KMS-11 (cell line): Measurements from ENCODE around the gene RUNX3.

Experiments used
- H2AFZ ChIP-seq: fragments of 200-600 bp; sonication (generic); 2 replicates; pipeline ENCODE4 v1.6.1; 2016; ENCODE audit warnings: antibody characterized with exemption, mixed run types, low read depth
- H3K27ac ChIP-seq: fragments of 200-600 bp; sonication (generic); 2 replicates; pipeline ENCODE4 v1.6.1; 2016; ENCODE audit warnings: mild to moderate bottlenecking, mixed run types
- H3K27me3 ChIP-seq: fragments of 200-600 bp; sonication (generic); 2 replicates; pipeline ENCODE4 v1.6.1; 2017; ENCODE audit warnings: mild to moderate bottlenecking, low read depth, mixed run types, moderate library complexity; ENCODE audit not compliant: insufficient read depth
- H3K36me3 ChIP-seq: fragments of 200-600 bp; sonication (generic); 2 replicates; pipeline ENCODE4 v1.6.1; 2017; ENCODE audit warnings: mild to moderate bottlenecking, mixed run types; ENCODE audit not compliant: insufficient read depth
- H3K4me1 ChIP-seq: fragments of 200-600 bp; sonication (generic); 2 replicates; pipeline ENCODE4 v1.6.1; 2016; ENCODE audit warnings: mild to moderate bottlenecking, low read depth, mixed run types; ENCODE audit not compliant: poor library complexity, severe bottlenecking
- H3K4me2 ChIP-seq: fragments of 200-600 bp; sonication (generic); 2 replicates; pipeline ENCODE4 v1.7.0; 2016; ENCODE audit warnings: mild to moderate bottlenecking, mixed run types
- H3K4me3 ChIP-seq: fragments of 200-600 bp; sonication (generic); IDR thresholded peaks from 2 replicates; pipeline ENCODE4 v1.6.1; 2017; ENCODE audit warnings: low read depth, low read length, mixed read lengths; ENCODE audit not compliant: insufficient read depth
- H3K79me2 ChIP-seq: fragments of 200-600 bp; sonication (generic); 2 replicates; pipeline ENCODE4 v1.6.1; 2016; ENCODE audit warnings: low read depth, mixed run types; ENCODE audit not compliant: insufficient read depth
- H3K9ac ChIP-seq: fragments of 200-600 bp; sonication (generic); 2 replicates; pipeline ENCODE4 v1.6.1; 2016; ENCODE audit warnings: mild to moderate bottlenecking, mixed run types
- H4K20me1 ChIP-seq: fragments of 200-600 bp; sonication (generic); 2 replicates; pipeline ENCODE4 v1.6.1; 2016; ENCODE audit warnings: mild to moderate bottlenecking, mixed run types; ENCODE audit not compliant: insufficient read depth
- TF ChIP-seq, protein P1 (sequence below): fragments of 200-600 bp; sonication (generic); conservative IDR thresholded peaks from 2 replicates; pipeline ENCODE4 v1.6.1; 2017; ENCODE audit warnings: low read depth, mild to moderate bottlenecking, antibody characterized with exemption, low read length, moderate library complexity, mixed read lengths

The RUNX3 gene

GRCh38 chr1:24868016-24868875 is 61.8 kb downstream of the RUNX3 start:
- no peak overlapping the region for H3K4me3 ChIP-seq
- no peak overlapping the region for H3K27ac ChIP-seq
- no peaks in the 10 kb centered on the region for H4K20me1 ChIP-seq
- H2AFZ ChIP-seq: no peak overlapping the region
- no peak overlapping the region for H3K4me2 ChIP-seq
- H3K79me2 ChIP-seq: no peaks in the 10 kb centered on the region
- TF ChIP-seq, protein P1, sequence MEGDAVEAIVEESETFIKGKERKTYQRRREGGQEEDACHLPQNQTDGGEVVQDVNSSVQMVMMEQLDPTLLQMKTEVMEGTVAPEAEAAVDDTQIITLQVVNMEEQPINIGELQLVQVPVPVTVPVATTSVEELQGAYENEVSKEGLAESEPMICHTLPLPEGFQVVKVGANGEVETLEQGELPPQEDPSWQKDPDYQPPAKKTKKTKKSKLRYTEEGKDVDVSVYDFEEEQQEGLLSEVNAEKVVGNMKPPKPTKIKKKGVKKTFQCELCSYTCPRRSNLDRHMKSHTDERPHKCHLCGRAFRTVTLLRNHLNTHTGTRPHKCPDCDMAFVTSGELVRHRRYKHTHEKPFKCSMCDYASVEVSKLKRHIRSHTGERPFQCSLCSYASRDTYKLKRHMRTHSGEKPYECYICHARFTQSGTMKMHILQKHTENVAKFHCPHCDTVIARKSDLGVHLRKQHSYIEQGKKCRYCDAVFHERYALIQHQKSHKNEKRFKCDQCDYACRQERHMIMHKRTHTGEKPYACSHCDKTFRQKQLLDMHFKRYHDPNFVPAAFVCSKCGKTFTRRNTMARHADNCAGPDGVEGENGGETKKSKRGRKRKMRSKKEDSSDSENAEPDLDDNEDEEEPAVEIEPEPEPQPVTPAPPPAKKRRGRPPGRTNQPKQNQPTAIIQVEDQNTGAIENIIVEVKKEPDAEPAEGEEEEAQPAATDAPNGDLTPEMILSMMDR: no peak
- no peaks in the 10 kb centered on the region for H3K36me3 ChIP-seq
- H3K9ac ChIP-seq: no peak overlapping the region
- H3K27me3 ChIP-seq: no peaks in the 10 kb centered on the region
- no peaks in the 10 kb centered on the region for H3K4me1 ChIP-seq

DNA sequence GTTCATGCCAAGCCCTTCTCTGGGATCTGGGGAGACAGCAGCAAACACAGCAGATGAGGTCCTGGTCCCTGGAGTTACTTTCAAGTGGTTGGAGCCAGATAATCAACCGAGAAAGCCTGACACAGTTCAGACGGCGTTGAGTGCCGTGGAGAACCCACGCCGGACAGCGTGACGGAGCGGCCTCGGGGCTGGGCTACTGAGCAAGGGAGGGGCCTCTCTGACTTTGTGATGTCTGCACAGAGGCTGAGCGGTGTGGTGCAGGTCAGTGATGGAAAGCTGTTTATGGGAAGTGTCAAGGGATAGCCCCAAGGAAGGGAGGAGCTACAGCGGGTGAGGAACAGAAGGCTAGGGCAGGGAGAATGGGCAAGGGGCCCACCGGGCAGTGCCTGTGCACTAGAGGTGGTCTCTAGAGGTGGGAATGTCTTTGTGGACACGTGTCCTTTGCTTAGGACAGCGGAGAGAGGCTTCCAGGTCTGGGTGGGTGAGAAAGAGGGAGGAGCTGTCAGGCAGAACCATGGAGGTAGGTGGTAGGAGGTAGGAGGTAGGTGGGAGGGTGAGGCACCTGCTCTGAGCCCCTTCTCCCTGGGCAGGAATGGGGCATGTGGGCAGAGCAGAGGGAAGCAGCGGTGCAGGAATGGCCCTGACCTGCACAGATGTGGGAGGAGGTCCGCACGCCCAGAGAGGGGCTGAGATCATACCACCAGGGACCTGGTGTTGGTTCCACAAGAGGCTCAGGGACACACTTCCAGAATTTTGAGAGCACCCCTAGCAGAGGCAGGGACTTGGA is 62.8 kb downstream of the RUNX3 start:
- no peaks in the 10 kb centered on the region for H3K36me3 ChIP-seq
- no peaks in the 10 kb centered on the region for H4K20me1 ChIP-seq
- no peak overlapping the region for H3K9ac ChIP-seq
- H3K4me1 ChIP-seq: no peaks in the 10 kb centered on the region
- H3K27ac ChIP-seq: no peak overlapping the region
- TF ChIP-seq, protein P1: no peak
- H3K4me2 ChIP-seq: no peak overlapping the region
- no peaks in the 10 kb centered on the region for H3K27me3 ChIP-seq
- no peak overlapping the region for H3K4me3 ChIP-seq
- no peak overlapping the region for H2AFZ ChIP-seq
- no peaks in the 10 kb centered on the region for H3K79me2 ChIP-seq

GRCh38 chr1:24866211-24867083 is 63.6 kb downstream of the RUNX3 start:
- Histone ChIP-seq H3K9ac (no peak overlapping the region), H3K4me1 (no peaks in the 10 kb centered on the region), H3K4me3 (no peak overlapping the region), H3K36me3 (no peaks in the 10 kb centered on the region), H4K20me1 (no peaks in the 10 kb centered on the region), H3K27me3 (no peaks in the 10 kb centered on the region), H3K27ac (no peak overlapping the region), H3K79me2 (no peaks in the 10 kb centered on the region), H3K4me2 (no peak overlapping the region), H2AFZ (no peak overlapping the region)
- TF ChIP-seq, protein P1: no peak

DNA sequence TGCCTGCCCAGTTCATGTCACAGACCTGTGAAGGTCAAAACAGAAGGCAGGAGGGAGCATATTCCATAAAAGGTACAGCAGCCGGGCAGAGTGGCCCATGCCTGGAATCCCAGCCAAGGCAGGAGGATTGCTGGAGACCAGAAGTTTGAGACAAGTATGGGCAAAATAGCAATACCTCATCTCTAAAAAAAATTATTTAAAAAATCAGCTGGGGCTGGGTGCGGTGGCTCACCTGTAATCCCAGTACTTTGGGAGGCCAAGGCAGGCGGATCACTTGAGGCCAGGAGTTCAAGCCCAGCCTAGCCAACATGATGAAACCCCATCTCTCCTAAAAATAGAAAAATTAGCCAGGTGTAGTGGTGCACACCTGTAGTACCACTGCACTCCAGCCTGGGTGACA is 64.5 kb downstream of the RUNX3 start:
- Histone ChIP-seq H3K36me3 (no peaks in the 10 kb centered on the region), H3K4me1 (no peaks in the 10 kb centered on the region), H3K4me3 (no peak overlapping the region), H3K4me2 (no peak overlapping the region), H3K27ac (no peak overlapping the region), H4K20me1 (no peaks in the 10 kb centered on the region), H3K79me2 (no peaks in the 10 kb centered on the region), H2AFZ (no peak overlapping the region), H3K27me3 (no peaks in the 10 kb centered on the region), H3K9ac (no peak overlapping the region)
- TF ChIP-seq, protein P1: no peak
